T47D (cell line): Measurements from ENCODE around the gene TUBB2B.
A peak's percentile ranks its signal among the peaks of the same experiment; 100 is the strongest.

Experiments
- DNase-seq, 2 experiments: peaks; one replicate each; pipeline versions ENCODE4 v3.0.0 to v3.0.0-alpha.2; 2011 to 2012; ENCODE audit warnings: low read depth in 1 of 2, low spot score in 1 of 2
- JUND ChIP-seq: IDR thresholded peaks from 2 replicates; pipeline ENCODE4 v1.6.1; 2012; ENCODE audit warnings: low read depth
- in situ Hi-C: cut with HindIII; loops from 2 replicates; pipeline ENCODE4 v1.10.0; 2016; ENCODE audit warnings: low sequenced_read_pairs, low pct_unique_long_range_greater_than_20kb

The TUBB2B gene

DNA sequence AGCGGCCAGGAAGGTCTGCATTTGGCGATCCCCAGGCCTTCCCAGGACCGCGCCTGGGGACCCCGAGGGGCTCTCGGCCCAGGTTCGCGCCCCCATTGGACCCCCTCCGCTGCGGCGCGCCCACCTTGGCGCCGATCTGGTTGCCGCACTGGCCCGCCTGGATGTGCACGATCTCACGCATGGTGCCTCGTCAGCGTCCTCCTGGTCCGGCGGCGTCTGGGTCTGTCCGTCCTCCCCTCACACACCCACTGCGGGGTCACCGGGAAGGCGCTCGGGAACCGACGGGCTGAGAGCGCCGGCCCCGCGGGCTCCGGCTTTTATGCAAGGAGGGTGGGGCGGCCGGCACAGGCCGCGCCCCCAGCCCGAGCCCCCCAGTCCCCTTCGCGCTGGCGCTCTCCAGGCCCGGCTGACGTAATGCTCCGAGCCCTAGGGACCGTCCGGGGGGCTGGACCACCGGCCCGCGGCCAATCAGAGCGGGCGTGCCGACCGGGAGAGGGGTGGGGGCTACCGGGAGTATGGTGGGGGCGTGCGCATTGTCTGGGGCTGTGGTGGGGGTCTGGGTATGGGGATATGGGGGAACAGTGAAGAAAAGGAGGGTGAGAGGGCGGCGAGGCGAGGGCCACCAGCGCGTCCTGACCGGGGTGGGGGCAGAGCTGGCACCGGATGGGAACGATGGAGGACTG lies at the start of gene TUBB2B:
Gene TUBB2B (minus strand): TSS at position 291 of the 683 bp plus-strand sequence. CDS start 110 bp downstream, at position 181.
- peak in 1 of 2 experiments; percentile 7 for DNase-seq
- in situ Hi-C loops = no loop called here
- no peak for TF ChIP-seq JUND

- DNase-seq = no peak
- no peak for TF ChIP-seq JUND
- in situ Hi-C loops = no loop called here
Observed at GRCh38 chr6:3277251-3277650, 49.8 kb upstream of the TUBB2B start.

- in situ Hi-C loops = no loop called here
- TF ChIP-seq JUND = no peak
- DNase-seq = no peak
Observed at GRCh38 chr6:3276174-3277167, 49.0 kb upstream of the TUBB2B start.

GRCh38 chr6:3273707-3274521 lies 46.5 kb upstream of the TUBB2B start:
- no peak for TF ChIP-seq JUND
- DNase-seq = no peak
- in situ Hi-C loops = no loop called here

- in situ Hi-C loops = no loop called here
- TF ChIP-seq JUND = no peak
- no peak for DNase-seq
Observed at GRCh38 chr6:3272911-3273547, 45.6 kb upstream of the TUBB2B start.

DNA sequence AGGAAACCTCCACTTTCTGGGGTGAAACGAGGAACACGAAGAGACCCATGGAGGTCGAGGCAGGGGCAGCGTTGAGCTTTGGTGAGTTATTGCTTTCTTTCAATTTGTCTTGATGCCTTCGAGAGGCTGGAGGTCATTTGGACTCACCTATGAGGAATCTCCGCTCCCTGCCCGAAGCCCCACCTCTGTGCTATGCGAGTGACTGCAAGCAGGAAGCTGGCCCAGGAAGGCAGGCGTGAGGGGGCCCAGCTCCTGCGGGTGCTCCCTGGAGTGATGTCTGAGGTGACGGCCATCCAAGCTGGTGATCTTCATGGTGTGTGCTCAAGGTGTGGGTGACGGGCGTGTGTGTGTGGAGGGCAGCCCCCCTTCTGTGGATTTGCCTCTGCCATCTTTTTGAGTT lies 44.3 kb upstream of the TUBB2B start:
- no peak for DNase-seq
- TF ChIP-seq JUND = no peak
- in situ Hi-C loops = no loop called here

DNA sequence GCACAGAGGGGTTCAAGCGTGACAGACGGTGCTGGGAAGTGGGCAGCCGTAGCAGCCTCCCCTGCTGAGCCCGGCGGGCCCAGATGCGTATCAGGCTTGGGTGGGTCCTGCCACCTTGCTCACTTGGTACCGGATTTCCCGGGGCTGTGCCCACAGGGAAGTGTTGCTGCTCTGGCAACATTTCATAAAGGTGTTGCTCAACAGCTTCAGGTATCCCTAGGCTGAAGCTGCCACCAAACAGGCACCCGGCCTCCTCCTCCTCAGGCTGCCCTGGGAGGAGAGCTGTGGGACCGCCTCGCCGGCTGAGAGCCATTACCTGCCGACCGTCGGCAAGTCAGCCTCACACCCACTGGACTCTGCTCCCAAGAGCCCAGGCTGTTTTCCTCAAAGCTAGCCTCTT lies 42.8 kb upstream of the TUBB2B start:
- no peak for TF ChIP-seq JUND
- DNase-seq = no peak
- in situ Hi-C loops = no loop called here

GRCh38 chr6:3269281-3269975 lies 42.0 kb upstream of the TUBB2B start:
- no peak for TF ChIP-seq JUND
- in situ Hi-C loops = no loop called here
- no peak for DNase-seq

DNA sequence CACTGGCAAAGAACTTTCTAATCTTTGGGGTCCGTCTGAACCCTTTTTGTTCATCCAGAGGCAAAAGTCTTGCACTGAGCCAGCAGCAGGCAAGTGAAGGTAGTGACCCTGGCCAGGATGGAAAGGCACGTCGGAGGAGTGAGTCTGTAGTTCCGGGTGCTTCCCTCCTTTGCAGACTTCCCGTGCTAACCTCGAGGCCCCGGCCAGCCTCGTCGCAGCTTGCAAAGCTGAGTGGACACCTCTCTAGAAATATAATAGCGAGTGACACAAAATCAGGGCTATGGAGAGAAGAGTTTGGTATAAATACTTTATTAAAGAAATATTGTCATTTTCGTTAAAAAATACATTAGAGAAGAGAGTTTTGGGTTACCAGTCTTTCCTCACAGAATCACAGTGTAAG lies 41.2 kb upstream of the TUBB2B start:
- in situ Hi-C loops = no loop called here
- no peak for TF ChIP-seq JUND

DNA sequence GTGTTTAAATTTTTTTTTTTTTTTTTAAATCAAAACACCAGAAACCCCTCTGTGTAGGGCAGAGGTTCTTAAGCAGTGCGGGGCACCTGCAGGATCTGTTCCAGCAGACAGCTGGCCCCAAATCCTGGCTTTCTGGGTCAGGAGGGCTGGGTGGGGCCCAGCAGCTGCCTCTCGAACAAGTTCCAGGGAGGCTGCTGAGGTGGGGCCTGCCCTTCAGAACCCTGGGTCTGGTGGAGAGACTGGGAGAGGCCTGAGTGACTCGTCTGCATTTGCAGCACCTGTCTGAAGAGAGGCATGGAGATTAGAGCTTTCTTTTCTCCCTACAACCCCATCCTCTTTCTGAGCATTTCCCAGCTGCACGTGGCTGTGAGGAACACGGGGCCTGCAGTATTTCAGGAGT lies 39.7 kb upstream of the TUBB2B start:
- DNase-seq = no peak
- no peak for TF ChIP-seq JUND
- in situ Hi-C loops = no loop called here

More for the DNA sequence above, 41.2 kb upstream of the TUBB2B start:
- DNase-seq = no peak

DNA sequence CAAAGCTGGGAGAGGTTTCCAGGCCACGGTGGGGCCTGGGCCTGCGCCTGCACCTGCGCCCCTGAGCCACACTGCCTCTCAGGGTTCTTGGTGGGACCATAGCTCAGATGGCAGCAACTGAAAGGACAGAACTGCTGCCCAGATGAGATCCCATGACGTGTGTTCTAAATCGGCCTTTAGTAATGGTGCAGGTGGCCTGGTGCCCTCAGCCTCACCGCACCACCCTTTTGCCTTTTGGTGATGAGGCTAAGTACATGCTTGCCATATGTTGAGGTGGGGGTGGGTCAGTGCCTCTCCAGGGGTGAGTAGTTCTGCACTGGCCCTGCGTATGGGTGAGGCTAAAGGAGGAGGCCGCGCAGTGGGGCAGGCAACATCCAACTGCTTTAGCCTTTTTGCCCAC lies 38.7 kb upstream of the TUBB2B start:
- TF ChIP-seq JUND = no peak
- no peak for DNase-seq
- in situ Hi-C loops = no loop called here
